Epidermal melanocyte (primary cell): Measurements from ENCODE around the gene IRS1.
"Not testable (repeated sequence)": the region's sequence is repeated elsewhere in the genome, so short reads cannot be mapped to it uniquely, and the experiment has no call there.

Source experiments
- DNase-seq: peaks from one replicate; pipeline ENCODE4 v3.0.0; 2011; ENCODE audit warnings: low spot score; ENCODE audit not compliant: insufficient read length

Gene IRS1

GRCh38 chr2:226799211-226799975 is at the start of gene IRS1:
TSS of gene IRS1 (minus strand) at chr2:226799820. CDS start at chr2:226798738, 1,082 bp downstream.
- peak; percentile 76 for DNase-seq

- DNase-seq: no peak
These were observed 49.7 kb upstream of the IRS1 start for GRCh38 chr2:226849349-226849748.

- no peak for DNase-seq
These were observed 47.9 kb upstream of the IRS1 start for GRCh38 chr2:226847511-226847910.

- no peak for DNase-seq
These were observed 47.5 kb upstream of the IRS1 start for GRCh38 chr2:226847090-226847489.

GRCh38 chr2:226845386-226846116 is 45.9 kb upstream of the IRS1 start:
- DNase-seq: no peak

- not testable (repeated sequence) for DNase-seq
These were observed 43.4 kb upstream of the IRS1 start for GRCh38 chr2:226843001-226843400.

GRCh38 chr2:226839951-226840350 is 40.3 kb upstream of the IRS1 start:
- no peak for DNase-seq

GRCh38 chr2:226839161-226839560 is 39.5 kb upstream of the IRS1 start:
- no peak for DNase-seq

- no peak for DNase-seq
These were observed 39.1 kb upstream of the IRS1 start for GRCh38 chr2:226838722-226839121.

- DNase-seq: no peak
These were observed 38.4 kb upstream of the IRS1 start for GRCh38 chr2:226837787-226838603.

GRCh38 chr2:226837334-226837733 is 37.7 kb upstream of the IRS1 start:
- no peak for DNase-seq

GRCh38 chr2:226836548-226836885 is 36.9 kb upstream of the IRS1 start:
- DNase-seq: no peak

- DNase-seq: peak; percentile 79
These were observed 36.4 kb upstream of the IRS1 start, which contains the start of gene RHBDD1 for GRCh38 chr2:226835796-226836547. TSS of gene RHBDD1 (plus strand) at chr2:226836054. CDS start at chr2:226864694, 28,640 bp downstream.

- DNase-seq: no peak
These were observed 35.8 kb upstream of the IRS1 start for GRCh38 chr2:226835420-226835795.

GRCh38 chr2:226834880-226835279 is 35.3 kb upstream of the IRS1 start:
- DNase-seq: not testable (repeated sequence)

- no peak for DNase-seq
These were observed 32.4 kb upstream of the IRS1 start for GRCh38 chr2:226832061-226832460.

- no peak for DNase-seq
These were observed 31.6 kb upstream of the IRS1 start for GRCh38 chr2:226831266-226831665.

- no peak for DNase-seq
These were observed 30.4 kb upstream of the IRS1 start for GRCh38 chr2:226829721-226830631.

GRCh38 chr2:226828191-226828590 is 28.6 kb upstream of the IRS1 start:
- DNase-seq: no peak

- no peak for DNase-seq
These were observed 25.4 kb upstream of the IRS1 start for GRCh38 chr2:226825056-226825455.
